GM12878 (cell line): ENCODE data around the gene CSMD2. TPM values are rescaled to one million over a fixed set of nuclear protein-coding genes. Genes with fewer than 3 reads are reported as not detected.

Source experiments
- CHD2 ChIP-seq: IDR thresholded peaks from 2 replicates; pipeline ENCODE4 v1.6.1; 2011; ENCODE audit warnings: low read depth, low read length, improper control_type of control experiment, borderline replicate concordance
- JUNB ChIP-seq: IDR thresholded peaks from 2 replicates; pipeline ENCODE4 v1.6.1; 2016; ENCODE audit warnings: antibody characterized with exemption, mild to moderate bottlenecking
- KAT2A ChIP-seq: conservative IDR thresholded peaks from 2 replicates; pipeline ENCODE4 v1.6.1; 2011; ENCODE audit warnings: low read depth, low read length; ENCODE audit not compliant: control insufficient read depth
- KLF5 ChIP-seq: fragments of 450-650 bp; IDR thresholded peaks from 2 replicates; pipeline ENCODE4 v1.6.1; 2014; ENCODE audit warnings: mild to moderate bottlenecking; ENCODE audit not compliant: partially characterized antibody
- MAX ChIP-seq: IDR thresholded peaks from 2 replicates; pipeline ENCODE4 v1.6.1; 2012; ENCODE audit warnings: low read depth, low read length, improper control_type of control experiment
- MTA2 ChIP-seq: fragments of 450-650 bp; IDR thresholded peaks from 2 replicates; pipeline ENCODE4 v1.6.1; 2016; ENCODE audit warnings: low read depth, mild to moderate bottlenecking, moderate library complexity
- NBN ChIP-seq: fragments of 450-650 bp; IDR thresholded peaks from 2 replicates; pipeline ENCODE4 v1.6.1; 2016
- NFIC ChIP-seq: IDR thresholded peaks from 2 replicates; pipeline ENCODE4 v1.6.1; 2012; ENCODE audit warnings: low read depth, mild to moderate bottlenecking, inconsistent platforms, low read length, moderate library complexity
- SMC3 ChIP-seq: IDR thresholded peaks from 2 replicates; pipeline ENCODE4 v1.6.1; 2011; ENCODE audit warnings: low read length, improper control_type of control experiment, borderline replicate concordance
- ZNF687 ChIP-seq: fragments of 450-650 bp; IDR thresholded peaks from 2 replicates; pipeline ENCODE4 v1.6.1; 2017; ENCODE audit warnings: mild to moderate bottlenecking, moderate library complexity
- polyA plus RNA-seq, 11 experiments: library from polyadenylated mRNA; depleted of rRNA in 4 of 11; unstranded in 6 of 11; stranded (reverse) in 5 of 11; fragments of >200 nt; fragmentation: Nextera tagmentation in 4 of 11; fragmentation: Illumina TruSeq in 1 of 11; extraction: Ambion mirVana in 4 of 11; extraction: Trizol in 1 of 11; gene quantifications; 1 replicate in 1 of 11; 2 replicates in 10 of 11; pipeline versions ENCODE4 v1.2.1 to v1.2.3, GENCODE V29; 2011 to 2016; ENCODE audit warnings: inconsistent platforms in 2 of 11, missing spikeins in 2 of 11, low read depth in 1 of 11
- total RNA-seq, 4 experiments: library from RNA; depleted of rRNA in 3 of 4; stranded (reverse); fragments of >200 nt in 3 of 4; fragmentation: Illumina TruSeq in 1 of 4; extraction: Trizol in 1 of 4; gene quantifications; 2 replicates each; pipeline versions ENCODE4 v1.2.1 to v1.2.3, GENCODE V29; 2013 to 2021
- TF ChIP-seq, protein P1 (sequence below): fragments of 450-650 bp; IDR thresholded peaks from 2 replicates; pipeline ENCODE4 v1.6.1; 2017; ENCODE audit warnings: mild to moderate bottlenecking, moderate library complexity
- TF ChIP-seq, protein P2 (sequence below): IDR thresholded peaks from 2 replicates; pipeline ENCODE4 v1.6.1; 2012; ENCODE audit warnings: mild to moderate bottlenecking, low read depth, low read length
- TF ChIP-seq, protein P3 (sequence below): IDR thresholded peaks from 2 replicates; pipeline ENCODE4 v1.6.1; 2011; ENCODE audit warnings: mild to moderate bottlenecking, low read depth, low read length, moderate library complexity; ENCODE audit not compliant: insufficient replicate concordance

The CSMD2 gene
- total and polyA plus RNA-seq, 10 of the 15 experiments (the other 5 are each of a cell fraction or from before 2014, with no cell fraction given): under 0.01 TPM; not detected in 9

GRCh38 chr1:33464552-33464951 is 700.5 kb downstream of the CSMD2 start (continued):
- TF ChIP-seq NFIC: 0 out of 2 replicates have a peak, but pooled peaks have one; percentile 27
- TF ChIP-seq, protein P1, sequence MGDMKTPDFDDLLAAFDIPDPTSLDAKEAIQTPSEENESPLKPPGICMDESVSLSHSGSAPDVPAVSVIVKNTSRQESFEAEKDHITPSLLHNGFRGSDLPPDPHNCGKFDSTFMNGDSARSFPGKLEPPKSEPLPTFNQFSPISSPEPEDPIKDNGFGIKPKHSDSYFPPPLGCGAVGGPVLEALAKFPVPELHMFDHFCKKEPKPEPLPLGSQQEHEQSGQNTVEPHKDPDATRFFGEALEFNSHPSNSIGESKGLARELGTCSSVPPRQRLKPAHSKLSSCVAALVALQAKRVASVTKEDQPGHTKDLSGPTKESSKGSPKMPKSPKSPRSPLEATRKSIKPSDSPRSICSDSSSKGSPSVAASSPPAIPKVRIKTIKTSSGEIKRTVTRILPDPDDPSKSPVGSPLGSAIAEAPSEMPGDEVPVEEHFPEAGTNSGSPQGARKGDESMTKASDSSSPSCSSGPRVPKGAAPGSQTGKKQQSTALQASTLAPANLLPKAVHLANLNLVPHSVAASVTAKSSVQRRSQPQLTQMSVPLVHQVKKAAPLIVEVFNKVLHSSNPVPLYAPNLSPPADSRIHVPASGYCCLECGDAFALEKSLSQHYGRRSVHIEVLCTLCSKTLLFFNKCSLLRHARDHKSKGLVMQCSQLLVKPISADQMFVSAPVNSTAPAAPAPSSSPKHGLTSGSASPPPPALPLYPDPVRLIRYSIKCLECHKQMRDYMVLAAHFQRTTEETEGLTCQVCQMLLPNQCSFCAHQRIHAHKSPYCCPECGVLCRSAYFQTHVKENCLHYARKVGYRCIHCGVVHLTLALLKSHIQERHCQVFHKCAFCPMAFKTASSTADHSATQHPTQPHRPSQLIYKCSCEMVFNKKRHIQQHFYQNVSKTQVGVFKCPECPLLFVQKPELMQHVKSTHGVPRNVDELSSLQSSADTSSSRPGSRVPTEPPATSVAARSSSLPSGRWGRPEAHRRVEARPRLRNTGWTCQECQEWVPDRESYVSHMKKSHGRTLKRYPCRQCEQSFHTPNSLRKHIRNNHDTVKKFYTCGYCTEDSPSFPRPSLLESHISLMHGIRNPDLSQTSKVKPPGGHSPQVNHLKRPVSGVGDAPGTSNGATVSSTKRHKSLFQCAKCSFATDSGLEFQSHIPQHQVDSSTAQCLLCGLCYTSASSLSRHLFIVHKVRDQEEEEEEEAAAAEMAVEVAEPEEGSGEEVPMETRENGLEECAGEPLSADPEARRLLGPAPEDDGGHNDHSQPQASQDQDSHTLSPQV: no peak
- no peak for TF ChIP-seq SMC3
- TF ChIP-seq NBN: no peak
- no peak for TF ChIP-seq KLF5
- TF ChIP-seq, protein P2, sequence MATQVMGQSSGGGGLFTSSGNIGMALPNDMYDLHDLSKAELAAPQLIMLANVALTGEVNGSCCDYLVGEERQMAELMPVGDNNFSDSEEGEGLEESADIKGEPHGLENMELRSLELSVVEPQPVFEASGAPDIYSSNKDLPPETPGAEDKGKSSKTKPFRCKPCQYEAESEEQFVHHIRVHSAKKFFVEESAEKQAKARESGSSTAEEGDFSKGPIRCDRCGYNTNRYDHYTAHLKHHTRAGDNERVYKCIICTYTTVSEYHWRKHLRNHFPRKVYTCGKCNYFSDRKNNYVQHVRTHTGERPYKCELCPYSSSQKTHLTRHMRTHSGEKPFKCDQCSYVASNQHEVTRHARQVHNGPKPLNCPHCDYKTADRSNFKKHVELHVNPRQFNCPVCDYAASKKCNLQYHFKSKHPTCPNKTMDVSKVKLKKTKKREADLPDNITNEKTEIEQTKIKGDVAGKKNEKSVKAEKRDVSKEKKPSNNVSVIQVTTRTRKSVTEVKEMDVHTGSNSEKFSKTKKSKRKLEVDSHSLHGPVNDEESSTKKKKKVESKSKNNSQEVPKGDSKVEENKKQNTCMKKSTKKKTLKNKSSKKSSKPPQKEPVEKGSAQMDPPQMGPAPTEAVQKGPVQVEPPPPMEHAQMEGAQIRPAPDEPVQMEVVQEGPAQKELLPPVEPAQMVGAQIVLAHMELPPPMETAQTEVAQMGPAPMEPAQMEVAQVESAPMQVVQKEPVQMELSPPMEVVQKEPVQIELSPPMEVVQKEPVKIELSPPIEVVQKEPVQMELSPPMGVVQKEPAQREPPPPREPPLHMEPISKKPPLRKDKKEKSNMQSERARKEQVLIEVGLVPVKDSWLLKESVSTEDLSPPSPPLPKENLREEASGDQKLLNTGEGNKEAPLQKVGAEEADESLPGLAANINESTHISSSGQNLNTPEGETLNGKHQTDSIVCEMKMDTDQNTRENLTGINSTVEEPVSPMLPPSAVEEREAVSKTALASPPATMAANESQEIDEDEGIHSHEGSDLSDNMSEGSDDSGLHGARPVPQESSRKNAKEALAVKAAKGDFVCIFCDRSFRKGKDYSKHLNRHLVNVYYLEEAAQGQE: no peak
- TF ChIP-seq MTA2: peak; percentile 35; the same call in 1 of the 2 replicates
- peak; percentile 42 for TF ChIP-seq JUNB
- TF ChIP-seq, protein P3, sequence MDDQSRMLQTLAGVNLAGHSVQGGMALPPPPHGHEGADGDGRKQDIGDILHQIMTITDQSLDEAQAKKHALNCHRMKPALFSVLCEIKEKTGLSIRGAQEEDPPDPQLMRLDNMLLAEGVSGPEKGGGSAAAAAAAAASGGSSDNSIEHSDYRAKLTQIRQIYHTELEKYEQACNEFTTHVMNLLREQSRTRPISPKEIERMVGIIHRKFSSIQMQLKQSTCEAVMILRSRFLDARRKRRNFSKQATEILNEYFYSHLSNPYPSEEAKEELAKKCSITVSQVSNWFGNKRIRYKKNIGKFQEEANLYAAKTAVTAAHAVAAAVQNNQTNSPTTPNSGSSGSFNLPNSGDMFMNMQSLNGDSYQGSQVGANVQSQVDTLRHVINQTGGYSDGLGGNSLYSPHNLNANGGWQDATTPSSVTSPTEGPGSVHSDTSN: no peak
- no peak for TF ChIP-seq KAT2A
- no peak for TF ChIP-seq CHD2
- TF ChIP-seq ZNF687: no peak
- no peak for TF ChIP-seq MAX
